ENCODE measurements around the gene ECI1. TPM values are rescaled to one million over a fixed set of nuclear protein-coding genes. Genes with fewer than 3 reads are reported as not detected.

Gene ECI1
- polyA plus RNA-seq, 1 donor, result 81.6 TPM

- Histone ChIP-seq H3K4me1 (ENCODE audit: control insufficient read depth, insufficient read depth, low read length) (peaks cover 12% of the 10 kb centered on the region), H3K27me3 (ENCODE audit: control insufficient read depth, insufficient read depth, low read length) (no peaks in the 10 kb centered on the region), H3K4me3 (ENCODE audit: low read length) (no peak overlapping the region), H3K9me3 (ENCODE audit: control insufficient read depth, low read depth, low read length) (peaks cover 4% of the 10 kb centered on the region), H3K27ac (ENCODE audit: low read length) (no peak overlapping the region), H3K36me3 (ENCODE audit: control insufficient read depth, insufficient read depth, low read length) (peaks cover 42% of the 10 kb centered on the region)
- DNase-seq, result no peak
- WGBS (ENCODE audit: insufficient coverage, low lambda C conversion rate), result no CpG with 5 or more reads among the region's 9 CpGs
These were observed 25.1 kb downstream of the ECI1 start for GRCh38 chr16:2226245-2226793.

GRCh38 chr16:2223942-2224486 is 27.4 kb downstream of the ECI1 start:
- peak; percentile 48 to 61 for DNase-seq
- peak overlapping the region; percentile 85 for H3K4me3 ChIP-seq (ENCODE audit: low read length)
- H3K27me3 ChIP-seq (ENCODE audit: control insufficient read depth, insufficient read depth, low read length), result no peaks in the 10 kb centered on the region
- H3K4me1 ChIP-seq (ENCODE audit: control insufficient read depth, insufficient read depth, low read length), result peaks cover 12% of the 10 kb centered on the region
- peak overlapping the region; percentile 74 for H3K27ac ChIP-seq (ENCODE audit: low read length)
- peaks cover 4% of the 10 kb centered on the region for H3K9me3 ChIP-seq (ENCODE audit: control insufficient read depth, low read depth, low read length)
- 15% methylated on average over 2 of the region's 22 CpGs for WGBS (ENCODE audit: insufficient coverage, low lambda C conversion rate)
- peaks cover 19% of the 10 kb centered on the region for H3K36me3 ChIP-seq (ENCODE audit: control insufficient read depth, insufficient read depth, low read length)

- Histone ChIP-seq H3K4me3 (ENCODE audit: low read length) (peak within 1 kb of the TSS; percentile 85), H3K36me3 (ENCODE audit: control insufficient read depth, insufficient read depth, low read length) (peaks cover 13% of the 10 kb centered on the region), H3K4me1 (ENCODE audit: control insufficient read depth, insufficient read depth, low read length) (peaks cover 12% of the 10 kb centered on the region), H3K9me3 (ENCODE audit: control insufficient read depth, low read depth, low read length) (peaks cover 2% of the 10 kb centered on the region), H3K27me3 (ENCODE audit: control insufficient read depth, insufficient read depth, low read length) (no peaks in the 10 kb centered on the region), H3K27ac (ENCODE audit: low read length) (peak within 1 kb of the TSS; percentile 74)
- peak; percentile 100 for DNase-seq
- WGBS (ENCODE audit: insufficient coverage, low lambda C conversion rate), result no CpG with 5 or more reads among the region's 82 CpGs
These were observed 28.0 kb downstream of the ECI1 start, which contains the start of gene E4F1 for GRCh38 chr16:2223221-2223941. Gene E4F1, plus strand, starts transcription at chr16:2223591. Its CDS starts 23 bp downstream, at chr16:2223614.

- Histone ChIP-seq H3K27ac (ENCODE audit: low read length) (no peak overlapping the region), H3K4me3 (ENCODE audit: low read length) (no peak overlapping the region), H3K27me3 (ENCODE audit: control insufficient read depth, insufficient read depth, low read length) (no peaks in the 10 kb centered on the region), H3K9me3 (ENCODE audit: control insufficient read depth, low read depth, low read length) (no peaks in the 10 kb centered on the region), H3K4me1 (ENCODE audit: control insufficient read depth, insufficient read depth, low read length) (peaks cover 16% of the 10 kb centered on the region), H3K36me3 (ENCODE audit: control insufficient read depth, insufficient read depth, low read length) (peaks cover 6% of the 10 kb centered on the region)
- whole genome bisulfite sequencing (ENCODE audit: insufficient coverage, low lambda C conversion rate), result no CpG with 5 or more reads among the region's 4 CpGs
- no peak for DNase-seq
These were observed 35.1 kb downstream of the ECI1 start for GRCh38 chr16:2216330-2216729.

- H3K4me1 ChIP-seq (ENCODE audit: control insufficient read depth, insufficient read depth, low read length), result peaks cover 16% of the 10 kb centered on the region
- DNase-seq, result no peak
- peak within 1 kb of the TSS; percentile 74 for H3K27ac ChIP-seq (ENCODE audit: low read length)
- no peaks in the 10 kb centered on the region for H3K9me3 ChIP-seq (ENCODE audit: control insufficient read depth, low read depth, low read length)
- no CpG with 5 or more reads among the region's 48 CpGs for WGBS (ENCODE audit: insufficient coverage, low lambda C conversion rate)
- peak within 1 kb of the TSS; percentile 64 for H3K4me3 ChIP-seq (ENCODE audit: low read length)
- peaks cover 11% of the 10 kb centered on the region for H3K36me3 ChIP-seq (ENCODE audit: control insufficient read depth, insufficient read depth, low read length)
- no peaks in the 10 kb centered on the region for H3K27me3 ChIP-seq (ENCODE audit: control insufficient read depth, insufficient read depth, low read length)
These were observed 36.7 kb downstream of the ECI1 start, which contains the start of gene PGP for GRCh38 chr16:2214719-2214968. Gene PGP, minus strand, starts transcription at chr16:2214840. Its CDS starts 63 bp downstream, at chr16:2214777.

- peak overlapping the region; percentile 37 for H3K27ac ChIP-seq (ENCODE audit: low read length)
- H3K36me3 ChIP-seq (ENCODE audit: control insufficient read depth, insufficient read depth, low read length), result peaks cover 17% of the 10 kb centered on the region
- no peak for DNase-seq
- H3K9me3 ChIP-seq (ENCODE audit: control insufficient read depth, low read depth, low read length), result peaks cover 2% of the 10 kb centered on the region
- H3K4me3 ChIP-seq (ENCODE audit: low read length), result peak overlapping the region; percentile 41
- H3K27me3 ChIP-seq (ENCODE audit: control insufficient read depth, insufficient read depth, low read length), result no peaks in the 10 kb centered on the region
- peaks cover 16% of the 10 kb centered on the region for H3K4me1 ChIP-seq (ENCODE audit: control insufficient read depth, insufficient read depth, low read length)
- WGBS (ENCODE audit: insufficient coverage, low lambda C conversion rate), result no CpG with 5 or more reads among the region's 98 CpGs
These were observed 37.3 kb downstream of the ECI1 start for GRCh38 chr16:2213817-2214718.

GRCh38 chr16:2212362-2213324 is 38.7 kb downstream of the ECI1 start:
- WGBS (ENCODE audit: insufficient coverage, low lambda C conversion rate), result no CpG with 5 or more reads among the region's 19 CpGs
- H3K27ac ChIP-seq (ENCODE audit: low read length), result no peak overlapping the region
- DNase-seq, result peak; percentile 48 to 73

GRCh38 chr16:2211923-2212347 is 39.5 kb downstream of the ECI1 start:
- Histone ChIP-seq H3K36me3 (ENCODE audit: control insufficient read depth, insufficient read depth, low read length) (peaks cover 38% of the 10 kb centered on the region), H3K4me3 (ENCODE audit: low read length) (no peak overlapping the region), H3K9me3 (ENCODE audit: control insufficient read depth, low read depth, low read length) (peaks cover 2% of the 10 kb centered on the region), H3K4me1 (ENCODE audit: control insufficient read depth, insufficient read depth, low read length) (peaks cover 16% of the 10 kb centered on the region), H3K27me3 (ENCODE audit: control insufficient read depth, insufficient read depth, low read length) (no peaks in the 10 kb centered on the region), H3K27ac (ENCODE audit: low read length) (no peak overlapping the region)
- DNase-seq, result no peak
- WGBS (ENCODE audit: insufficient coverage, low lambda C conversion rate), result no CpG with 5 or more reads among the region's 11 CpGs

More at GRCh38 chr16:2212362-2213324, 38.7 kb downstream of the ECI1 start:
- peaks cover 2% of the 10 kb centered on the region for H3K9me3 ChIP-seq (ENCODE audit: control insufficient read depth, low read depth, low read length)
- H3K27me3 ChIP-seq (ENCODE audit: control insufficient read depth, insufficient read depth, low read length), result no peaks in the 10 kb centered on the region
- peak overlapping the region; percentile 41 for H3K4me3 ChIP-seq (ENCODE audit: low read length)
- peaks cover 16% of the 10 kb centered on the region for H3K4me1 ChIP-seq (ENCODE audit: control insufficient read depth, insufficient read depth, low read length)
- H3K36me3 ChIP-seq (ENCODE audit: control insufficient read depth, insufficient read depth, low read length), result peaks cover 31% of the 10 kb centered on the region

GRCh38 chr16:2210386-2211365 is 40.7 kb downstream of the ECI1 start, which contains the start of gene BRICD5:
Gene BRICD5, minus strand, starts transcription at chr16:2210863. Its CDS starts 30 bp downstream, at chr16:2210833.
- H3K36me3 ChIP-seq (ENCODE audit: control insufficient read depth, insufficient read depth, low read length), result peaks cover 41% of the 10 kb centered on the region
- H3K4me3 ChIP-seq (ENCODE audit: low read length), result no peak within 1 kb of the TSS
- peaks cover 2% of the 10 kb centered on the region for H3K9me3 ChIP-seq (ENCODE audit: control insufficient read depth, low read depth, low read length)
- no peak within 1 kb of the TSS for H3K27ac ChIP-seq (ENCODE audit: low read length)
- H3K4me1 ChIP-seq (ENCODE audit: control insufficient read depth, insufficient read depth, low read length), result peaks cover 23% of the 10 kb centered on the region
- no CpG with 5 or more reads among the region's 24 CpGs for WGBS (ENCODE audit: insufficient coverage, low lambda C conversion rate)
- no peaks in the 10 kb centered on the region for H3K27me3 ChIP-seq (ENCODE audit: control insufficient read depth, insufficient read depth, low read length)
- DNase-seq, result no peak

Measured in large intestine (tissue), 3 donors.